Measurements from ENCODE around the gene CPZ. TPM values are rescaled to one million over a fixed set of nuclear protein-coding genes. Genes with fewer than 3 reads are reported as not detected.

CPZ gene
- total and polyA plus RNA-seq, 2 experiments from 2014 or later, result 24.6 to 37.3 TPM

- ATAC-seq, result no peak
- H3K36me3 Mint-ChIP-seq (ENCODE audit: low read depth), result peaks cover 8% of the 10 kb centered on the region; the same call in 2 of the 3 replicates
Observed at GRCh38 chr4:8609406-8609805, 16.8 kb downstream of the CPZ start.

More at GRCh38 chr4:8609406-8609805, 16.8 kb downstream of the CPZ start:
- no peaks in the 10 kb centered on the region; the same call in 1 of the 2 replicates for H3K36me3 ChIP-seq (ENCODE audit: insufficient read depth)
- H3K4me3 ChIP-seq, result no peak overlapping the region
- no peaks in the 10 kb centered on the region for H3K27me3 ChIP-seq (ENCODE audit: insufficient read depth)
- no peak for DNase-seq (ENCODE audit: low spot score)
- Mint-ChIP-seq H3K27ac (no peak overlapping the region), H3K4me3 (no peak overlapping the region; the same call in 2 of the 3 replicates), H3K9me3 (no peaks in the 10 kb centered on the region; the same call in 2 of the 3 replicates), H3K27me3 (ENCODE audit: insufficient read depth, low read depth, poor library complexity) (peaks cover 16% of the 10 kb centered on the region), H3K4me1 (peaks cover 6% of the 10 kb centered on the region; the same call in 2 of the 3 replicates)
- no peak for TF ChIP-seq JUNB (IDR thresholded peaks at IDR 0.05; ENCODE audit: unreplicated experiment)
- no peak for TF ChIP-seq ZNF331 (CRISPR knock-in tag; IDR thresholded peaks at IDR 0.05; ENCODE audit: low read depth)
- no peak for TF ChIP-seq ZNF462 (CRISPR knock-in tag; IDR thresholded peaks at IDR 0.05)
- TF ChIP-seq ETS1 (IDR thresholded peaks at IDR 0.05), result no peak
- no peak for TF ChIP-seq POLR2AphosphoS5 (IDR thresholded peaks at IDR 0.05; ENCODE audit: low read depth)
- TF ChIP-seq STAT1 (IDR thresholded peaks at IDR 0.05; ENCODE audit: unreplicated experiment), result no peak
- TF ChIP-seq NANOG (IDR thresholded peaks at IDR 0.05; ENCODE audit: borderline replicate concordance), result no peak
- TF ChIP-seq ZNF114 (CRISPR knock-in tag; IDR thresholded peaks at IDR 0.05), result no peak
- no peak for TF ChIP-seq CTCF (conservative IDR thresholded peaks at IDR 0.05; ENCODE audit: low read depth in 2 of 2)
- no peak for TF ChIP-seq REST (IDR thresholded peaks at IDR 0.05; ENCODE audit: unreplicated experiment)
- TF ChIP-seq EZH2phosphoT487 (IDR thresholded peaks at IDR 0.05; ENCODE audit: unreplicated experiment), result no peak
- TF ChIP-seq EZH2 (IDR thresholded peaks at IDR 0.05; ENCODE audit: low read depth, unreplicated experiment), result no peak
- TF ChIP-seq CREB1 (CRISPR knock-in tag; IDR thresholded peaks at IDR 0.05; ENCODE audit: low read depth), result no peak
- no peak overlapping the region for H3K4me2 ChIP-seq
- no peaks in the 10 kb centered on the region for H3K79me2 ChIP-seq (replicated peaks; ENCODE audit: insufficient read depth)
- H3K4me1 ChIP-seq (ENCODE audit: insufficient read depth), result no peaks in the 10 kb centered on the region
- H2AFZ ChIP-seq, result no peak overlapping the region
- H4K20me1 ChIP-seq (replicated peaks; ENCODE audit: insufficient read depth), result no peaks in the 10 kb centered on the region; the same call in 1 of the 2 replicates
- no peaks in the 10 kb centered on the region for H3F3A ChIP-seq (replicated peaks; ENCODE audit: low read depth)
- no peaks in the 10 kb centered on the region for H3K9me2 ChIP-seq (ENCODE audit: insufficient read depth)
- no peak overlapping the region for H3K27ac ChIP-seq (ENCODE audit: low read depth)

Measured in GM23338 (cell line).